OCI-LY3 (cell line): ENCODE measurements around the gene PLPP7.
A peak's percentile ranks its signal among the peaks of the same experiment; 100 is the strongest.

ENCODE experiments used
- H2AFZ ChIP-seq: fragments of 200-600, 300-600 bp; shearing (Covaris generic); 2 replicates; pipeline ENCODE4 v1.6.0; 2014; ENCODE audit warnings: antibody characterized with exemption, low read depth, low read length
- H3K27ac ChIP-seq: fragments of 200-600, 300-600 bp; sonication (generic); 2 replicates; pipeline ENCODE4 v1.5.1; 2014; ENCODE audit warnings: mild to moderate bottlenecking, low read length, moderate library complexity, mixed read lengths
- H3K27me3 ChIP-seq: fragments of 200-600, 300-600 bp; sonication (generic); 2 replicates; pipeline ENCODE4 v1.6.1; 2014; ENCODE audit warnings: low read depth, low read length, mixed read lengths
- H3K36me3 ChIP-seq: fragments of 200-600, 300-600 bp; sonication (generic); replicated peaks from 2 replicates; pipeline ENCODE3; 2014; ENCODE audit warnings: low read depth, low read length, mixed read lengths
- H3K4me1 ChIP-seq: fragments of 300-600, 200-600 bp; sonication (generic); 2 replicates; pipeline ENCODE4 v1.6.1; 2014; ENCODE audit warnings: low read length, mixed read lengths
- H3K4me2 ChIP-seq: fragments of 200-600, 300-600 bp; sonication (generic); 2 replicates; pipeline ENCODE4 v1.6.1; 2014; ENCODE audit warnings: low read length, mixed read lengths
- H3K4me3 ChIP-seq: fragments of 300-600, 200-600 bp; sonication (generic); 2 replicates; pipeline ENCODE4 v1.5.1; 2014; ENCODE audit warnings: antibody characterized with exemption, mild to moderate bottlenecking, low read length, moderate library complexity
- H3K79me2 ChIP-seq: fragments of 300-600, 200-600 bp; shearing (Covaris generic); 2 replicates; pipeline ENCODE4 v1.6.1; 2014; ENCODE audit warnings: mild to moderate bottlenecking, low read length, mixed read lengths
- H3K9ac ChIP-seq: fragments of 300-600, 200-600 bp; shearing (Covaris generic); 2 replicates; pipeline ENCODE4 v1.6.0; 2014; ENCODE audit warnings: mild to moderate bottlenecking, low read length, moderate library complexity
- H3K9me3 ChIP-seq: fragments of 200-600, 300-600 bp; shearing (Covaris generic); 2 replicates; pipeline ENCODE4 v1.6.1; 2014; ENCODE audit warnings: low read length, mixed read lengths; ENCODE audit not compliant: insufficient read depth
- H4K20me1 ChIP-seq: fragments of 200-600, 300-600 bp; sonication (generic); 2 replicates; pipeline ENCODE4 v1.6.1; 2016; ENCODE audit warnings: low read length, mixed read lengths; ENCODE audit not compliant: insufficient read depth
- EZH2phosphoT487 ChIP-seq: fragments of 200-600 bp; shearing (Covaris generic); IDR thresholded peaks from 2 replicates; pipeline ENCODE4 v1.6.1; 2018; ENCODE audit warnings: antibody characterized with exemption, mixed run types, low read depth
- TF ChIP-seq, protein P1 (sequence below): fragments of 200-600, 300-600 bp; sonication (generic); IDR thresholded peaks from 2 replicates; pipeline ENCODE4 v1.5.1; 2014; ENCODE audit warnings: antibody characterized with exemption, low read length, low read depth

PLPP7 gene

DNA sequence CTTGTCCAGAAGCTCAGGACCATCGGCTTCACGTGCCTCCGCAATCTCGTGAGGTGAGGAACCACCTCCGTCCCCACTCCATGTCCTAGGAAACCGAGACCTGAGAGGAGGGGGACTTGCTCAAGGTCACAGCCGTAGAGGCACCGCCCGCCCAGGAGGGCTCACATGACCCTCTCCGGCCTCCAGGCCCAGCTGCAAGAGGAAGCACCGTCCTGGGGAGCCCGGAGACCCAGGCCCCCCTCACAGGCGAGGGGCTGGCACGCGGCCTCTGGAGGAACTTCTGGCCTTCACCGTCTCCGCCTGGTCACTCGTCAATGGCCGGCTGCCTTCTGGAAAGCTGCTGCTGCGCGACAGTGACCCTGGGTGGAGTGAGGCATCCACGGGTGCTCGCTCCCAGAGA is 37.4 kb upstream of the PLPP7 start:
- H3K4me3 ChIP-seq: peak overlapping the region; percentile 78
- TF ChIP-seq, protein P1, sequence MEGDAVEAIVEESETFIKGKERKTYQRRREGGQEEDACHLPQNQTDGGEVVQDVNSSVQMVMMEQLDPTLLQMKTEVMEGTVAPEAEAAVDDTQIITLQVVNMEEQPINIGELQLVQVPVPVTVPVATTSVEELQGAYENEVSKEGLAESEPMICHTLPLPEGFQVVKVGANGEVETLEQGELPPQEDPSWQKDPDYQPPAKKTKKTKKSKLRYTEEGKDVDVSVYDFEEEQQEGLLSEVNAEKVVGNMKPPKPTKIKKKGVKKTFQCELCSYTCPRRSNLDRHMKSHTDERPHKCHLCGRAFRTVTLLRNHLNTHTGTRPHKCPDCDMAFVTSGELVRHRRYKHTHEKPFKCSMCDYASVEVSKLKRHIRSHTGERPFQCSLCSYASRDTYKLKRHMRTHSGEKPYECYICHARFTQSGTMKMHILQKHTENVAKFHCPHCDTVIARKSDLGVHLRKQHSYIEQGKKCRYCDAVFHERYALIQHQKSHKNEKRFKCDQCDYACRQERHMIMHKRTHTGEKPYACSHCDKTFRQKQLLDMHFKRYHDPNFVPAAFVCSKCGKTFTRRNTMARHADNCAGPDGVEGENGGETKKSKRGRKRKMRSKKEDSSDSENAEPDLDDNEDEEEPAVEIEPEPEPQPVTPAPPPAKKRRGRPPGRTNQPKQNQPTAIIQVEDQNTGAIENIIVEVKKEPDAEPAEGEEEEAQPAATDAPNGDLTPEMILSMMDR: no peak
- TF ChIP-seq EZH2phosphoT487: no peak
- H2AFZ ChIP-seq: peak overlapping the region; percentile 68
- peak overlapping the region; percentile 89 for H3K4me2 ChIP-seq
- H3K9ac ChIP-seq: peak overlapping the region; percentile 62
- no peaks in the 10 kb centered on the region for H4K20me1 ChIP-seq
- no peaks in the 10 kb centered on the region for H3K9me3 ChIP-seq
- H3K79me2 ChIP-seq: no peaks in the 10 kb centered on the region
- H3K4me1 ChIP-seq: peaks cover 39% of the 10 kb centered on the region
- no peaks in the 10 kb centered on the region for H3K27me3 ChIP-seq
- no peaks in the 10 kb centered on the region for H3K36me3 ChIP-seq
- no peak overlapping the region for H3K27ac ChIP-seq

GRCh38 chr9:131253891-131254491 is 35.5 kb upstream of the PLPP7 start:
- no peak overlapping the region for H3K9ac ChIP-seq
- no peak overlapping the region for H2AFZ ChIP-seq
- no peaks in the 10 kb centered on the region for H4K20me1 ChIP-seq
- H3K27me3 ChIP-seq: no peaks in the 10 kb centered on the region
- TF ChIP-seq, protein P1: no peak
- TF ChIP-seq EZH2phosphoT487: no peak
- H3K27ac ChIP-seq: no peak overlapping the region
- H3K4me2 ChIP-seq: peak overlapping the region; percentile 2; the same call in 1 of the 2 replicates
- peaks cover 39% of the 10 kb centered on the region for H3K4me1 ChIP-seq
- H3K4me3 ChIP-seq: no peak overlapping the region
- peaks cover 3% of the 10 kb centered on the region for H3K36me3 ChIP-seq
- no peaks in the 10 kb centered on the region for H3K9me3 ChIP-seq
- H3K79me2 ChIP-seq: no peaks in the 10 kb centered on the region

DNA sequence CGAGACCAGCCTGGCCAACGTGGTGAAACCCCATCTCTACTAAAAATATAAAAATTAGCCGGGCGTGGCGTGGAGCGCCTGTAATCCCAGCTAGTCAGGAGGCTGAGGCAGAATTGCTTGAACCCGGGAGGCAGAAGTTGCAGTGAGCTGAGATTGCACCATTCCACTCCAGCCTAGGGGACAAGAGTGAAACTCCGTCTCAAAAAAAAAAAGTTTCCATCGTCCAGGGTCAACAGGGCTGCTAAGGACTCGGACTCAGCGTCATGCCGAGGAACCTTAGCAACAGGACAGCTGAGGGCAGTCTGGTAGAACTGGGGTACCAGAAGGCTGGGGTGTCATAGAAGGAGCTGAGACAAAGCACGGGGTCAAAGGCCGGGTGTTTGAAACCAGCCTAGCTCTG is 34.9 kb upstream of the PLPP7 start:
- TF ChIP-seq EZH2phosphoT487: no peak
- TF ChIP-seq, protein P1: no peak
- H2AFZ ChIP-seq: no peak overlapping the region
- peaks cover 3% of the 10 kb centered on the region for H3K36me3 ChIP-seq
- H3K9ac ChIP-seq: no peak overlapping the region
- no peak overlapping the region for H3K4me2 ChIP-seq
- H4K20me1 ChIP-seq: no peaks in the 10 kb centered on the region
- no peak overlapping the region for H3K4me3 ChIP-seq
- H3K79me2 ChIP-seq: no peaks in the 10 kb centered on the region
- no peaks in the 10 kb centered on the region for H3K27me3 ChIP-seq
- no peak overlapping the region for H3K27ac ChIP-seq
- no peaks in the 10 kb centered on the region for H3K9me3 ChIP-seq
- peaks cover 39% of the 10 kb centered on the region for H3K4me1 ChIP-seq

DNA sequence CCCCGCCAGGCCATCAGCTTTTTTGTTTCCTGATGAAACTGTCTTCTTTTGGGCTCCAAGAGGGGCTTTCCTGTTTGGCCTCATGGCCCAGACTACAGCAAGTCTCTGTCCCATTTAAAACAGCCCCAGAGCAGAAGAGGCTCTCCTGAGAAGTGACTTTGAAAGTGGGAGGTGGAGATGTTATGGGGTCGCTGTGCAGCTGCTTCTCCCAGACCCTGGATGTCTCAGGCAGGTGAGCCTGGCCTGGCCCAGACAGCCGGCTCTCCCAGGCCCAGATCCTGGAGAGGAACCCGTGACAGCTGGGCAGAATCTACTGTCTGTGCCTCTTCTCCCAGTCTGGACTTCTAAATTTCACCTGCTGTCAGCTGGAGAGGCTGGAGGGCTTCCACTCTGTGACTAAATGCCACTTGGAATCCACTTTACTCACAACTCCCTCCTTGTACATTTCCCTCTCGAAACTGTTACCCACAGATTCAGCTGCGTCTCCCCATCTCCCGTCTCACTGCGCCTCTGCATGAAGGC is 33.8 kb upstream of the PLPP7 start:
- H3K27ac ChIP-seq: peak overlapping the region; percentile 76
- peak overlapping the region; percentile 89 for H3K4me2 ChIP-seq
- H3K4me1 ChIP-seq: peaks cover 39% of the 10 kb centered on the region

More for the DNA sequence above, 33.8 kb upstream of the PLPP7 start:
- Histone ChIP-seq H3K27me3 (no peaks in the 10 kb centered on the region), H3K9me3 (no peaks in the 10 kb centered on the region), H3K79me2 (no peaks in the 10 kb centered on the region), H3K9ac (peak overlapping the region; percentile 73), H2AFZ (peak overlapping the region; percentile 63; the same call in 1 of the 2 replicates), H4K20me1 (no peaks in the 10 kb centered on the region), H3K36me3 (peaks cover 6% of the 10 kb centered on the region), H3K4me3 (peak overlapping the region; percentile 77)
- TF ChIP-seq, protein P1: no peak
- TF ChIP-seq EZH2phosphoT487: no peak
